ENCODE results near the gene TAC3.
A peak's percentile ranks its signal among the peaks of the same experiment; 100 is the strongest.
"Not testable (repeated sequence)": the region's sequence is repeated elsewhere in the genome, so short reads cannot be mapped to it uniquely, and the experiment has no call there.

Gene TAC3

GRCh38 chr12:57033431-57033830 lies 17.1 kb upstream of the TAC3 start:
- FAIRE-seq = no peak

- no peak for FAIRE-seq
These were observed 15.5 kb upstream of the TAC3 start for GRCh38 chr12:57031789-57032188.

GRCh38 chr12:57031138-57031725 lies 14.9 kb upstream of the TAC3 start:
- FAIRE-seq = no peak

DNA sequence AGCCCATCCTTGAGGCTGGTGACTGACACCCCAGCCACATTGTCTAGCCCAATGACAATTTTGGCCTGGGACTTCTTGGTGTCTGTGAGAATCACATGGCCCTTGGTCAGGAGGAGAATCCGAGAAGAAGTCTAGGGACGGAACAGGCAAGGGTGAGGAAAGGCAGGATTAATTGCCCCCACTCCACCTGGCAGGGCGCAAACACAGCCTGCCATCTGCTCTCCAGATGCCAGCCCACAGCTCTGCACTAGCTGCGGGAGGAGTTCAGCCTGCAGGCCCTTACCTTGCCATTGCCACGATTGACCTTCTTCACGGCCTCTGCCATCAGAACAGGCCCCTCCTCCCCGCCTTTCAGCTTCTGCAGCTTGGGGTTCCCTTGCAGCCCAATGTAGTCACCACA lies 13.1 kb upstream of the TAC3 start:
- FAIRE-seq = no peak

DNA sequence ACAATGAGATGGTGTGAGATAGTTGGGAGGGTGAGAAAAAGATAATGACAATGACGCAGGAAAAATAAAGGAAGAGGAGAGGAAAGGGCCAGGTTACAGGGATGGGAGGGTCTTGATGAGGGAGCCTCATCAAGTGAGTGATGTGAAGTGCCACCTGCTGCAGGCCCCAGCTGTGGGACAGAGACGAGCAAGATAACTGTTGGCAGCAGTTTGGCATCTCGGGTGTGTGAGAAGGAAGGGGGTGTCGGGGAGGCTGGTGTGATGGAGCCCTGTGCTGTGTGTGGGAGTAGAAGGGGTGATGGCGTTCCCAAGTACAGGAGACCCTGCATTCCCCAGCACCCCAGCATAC lies 11.4 kb upstream of the TAC3 start:
- FAIRE-seq = no peak

DNA sequence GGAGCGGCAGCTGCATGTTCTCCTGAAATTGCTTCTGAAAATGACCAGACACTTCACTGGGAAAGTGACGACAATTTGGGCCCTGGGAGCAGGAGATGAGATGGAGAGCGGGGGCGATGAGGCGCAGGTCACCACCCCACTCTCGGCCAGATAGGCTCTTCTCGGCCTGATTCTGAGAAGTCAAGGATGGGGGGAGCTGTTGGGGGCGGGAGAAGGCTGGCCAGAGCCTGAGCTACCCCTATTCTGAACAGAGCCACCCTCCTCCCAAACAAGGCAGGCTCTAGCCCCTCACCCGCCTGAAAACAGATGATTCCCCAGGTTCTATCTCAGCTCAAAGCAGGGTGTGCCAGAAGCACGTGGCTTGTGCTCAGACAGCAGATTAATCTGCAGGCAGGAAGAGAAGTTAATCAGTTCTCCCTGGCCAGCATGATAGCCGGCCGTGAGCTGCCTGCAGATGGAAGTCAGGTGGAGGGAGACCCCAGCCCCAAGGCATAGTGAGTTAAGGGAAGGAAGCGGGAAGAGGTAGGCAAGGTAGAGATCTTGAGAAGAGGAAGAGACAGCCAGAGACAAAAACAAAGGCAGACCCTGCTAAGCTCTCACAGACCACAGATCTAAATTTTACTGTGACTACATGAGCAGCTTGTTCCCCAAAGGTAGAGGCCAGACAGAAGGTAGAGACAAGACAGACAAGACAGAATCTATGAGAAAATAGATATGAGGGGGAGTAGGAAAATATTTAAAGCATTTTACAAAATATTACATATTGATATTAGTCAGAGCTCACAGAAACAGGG lies 10.9 kb upstream of the TAC3 start:
- FAIRE-seq = no peak

GRCh38 chr12:57025196-57025595 lies 8.9 kb upstream of the TAC3 start:
- FAIRE-seq = no peak

- FAIRE-seq = not testable (repeated sequence)
These were observed 6.0 kb upstream of the TAC3 start for GRCh38 chr12:57022324-57022723.

DNA sequence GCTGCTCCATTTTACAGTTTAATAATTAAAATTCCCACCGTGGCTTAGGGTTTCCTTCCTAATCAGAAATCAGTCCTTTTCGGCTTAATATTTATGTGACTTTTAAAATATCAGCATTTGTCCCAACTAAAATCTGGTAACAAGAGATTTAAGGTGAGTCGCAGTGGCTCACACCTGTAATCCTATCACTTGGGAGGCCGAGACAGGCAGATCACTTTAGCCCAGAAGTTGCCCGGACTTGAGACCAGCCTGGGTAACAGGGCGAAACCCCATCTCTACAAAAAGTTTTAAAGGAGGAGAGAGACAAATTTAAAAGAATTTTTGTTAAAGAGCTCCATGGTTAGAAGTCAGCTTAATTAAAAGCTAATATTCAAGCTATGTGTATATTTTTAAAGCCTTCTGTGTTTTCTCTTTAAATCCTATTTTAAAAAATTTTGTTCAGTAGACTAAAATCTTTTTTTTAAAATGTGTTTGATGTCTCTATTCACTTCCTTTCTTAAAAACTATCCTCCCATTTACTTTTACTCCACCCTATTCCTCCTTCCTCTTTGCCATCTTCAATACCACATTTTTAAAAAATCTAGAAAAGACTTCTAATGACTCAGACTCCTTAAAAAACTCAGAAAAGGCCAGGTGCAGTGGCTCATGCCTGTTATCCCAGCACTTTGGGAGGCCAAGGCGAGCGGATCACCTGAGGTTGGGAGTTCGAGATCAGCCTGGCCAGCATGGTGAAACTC lies 3.8 kb upstream of the TAC3 start:
- FAIRE-seq = no peak

- no peak for FAIRE-seq
These were observed 2.6 kb upstream of the TAC3 start for GRCh38 chr12:57018906-57019305.

DNA sequence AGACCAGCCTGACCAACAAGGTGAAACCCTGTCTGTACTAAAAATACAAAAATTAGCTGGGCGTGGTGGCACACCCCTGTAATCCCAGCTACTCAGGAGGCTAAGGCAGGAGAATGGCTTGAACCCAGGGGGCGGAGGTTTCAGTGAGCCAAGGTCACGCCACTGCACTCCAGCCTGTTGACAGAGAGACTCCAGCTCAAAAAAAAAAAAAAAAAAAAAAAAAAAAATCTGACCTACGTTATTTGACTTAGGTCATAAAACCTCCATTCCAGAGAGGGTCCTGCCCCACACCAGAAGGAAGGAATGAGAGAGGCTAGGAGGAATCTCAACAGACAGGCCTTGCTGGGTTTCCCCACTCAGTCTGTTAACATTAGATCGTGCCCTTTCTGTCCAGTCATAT lies 2.0 kb upstream of the TAC3 start:
- FAIRE-seq = not testable (repeated sequence)

DNA sequence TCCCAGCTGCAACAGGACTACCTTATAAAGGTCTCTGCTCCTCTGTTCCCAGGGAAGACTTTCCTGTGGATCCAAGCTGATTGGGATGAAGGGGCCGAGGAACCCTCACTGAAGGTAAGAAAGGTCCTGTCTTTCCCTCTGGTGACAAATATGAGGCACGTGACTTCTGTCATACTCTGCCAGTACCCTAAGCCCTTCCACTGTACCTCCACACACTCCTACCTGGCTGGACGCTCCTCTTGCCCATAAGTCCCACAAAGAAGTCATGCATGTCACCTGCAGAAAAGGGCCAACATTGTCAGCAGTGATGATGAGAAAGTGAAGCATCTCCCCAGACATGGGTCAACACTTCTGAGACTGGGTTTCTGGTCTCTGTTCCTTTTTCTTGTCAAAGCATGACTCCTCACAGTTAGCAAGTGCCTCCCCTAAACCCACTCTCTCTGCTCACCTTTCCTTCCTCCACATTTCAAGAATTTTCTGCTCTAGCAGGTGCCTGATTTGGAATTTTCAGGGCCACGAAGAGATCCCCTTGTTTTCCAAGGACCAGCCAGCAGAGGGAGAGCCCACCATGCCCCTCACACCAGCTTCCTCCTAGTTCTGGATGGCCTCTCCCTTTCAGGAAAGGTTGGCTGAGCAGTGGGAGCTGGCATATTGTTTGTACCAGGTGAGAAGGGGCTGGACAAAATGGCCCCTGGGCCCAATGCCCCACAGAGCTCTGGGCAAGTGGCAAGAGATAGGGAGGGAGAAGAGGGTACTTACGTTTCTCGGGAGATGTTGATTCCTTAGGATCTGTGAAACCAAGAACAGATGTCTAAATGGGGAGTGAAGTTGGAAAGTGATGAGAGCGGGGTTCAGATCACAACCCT lies 3.5 kb downstream of the TAC3 start:
- no peak for FAIRE-seq

GRCh38 chr12:57011438-57012424 lies 4.6 kb downstream of the TAC3 start:
- FAIRE-seq = no peak

GRCh38 chr12:57010627-57011247 lies 5.6 kb downstream of the TAC3 start:
- no peak for FAIRE-seq

GRCh38 chr12:57009949-57010626 lies 6.2 kb downstream of the TAC3 start:
- no peak for FAIRE-seq

- peak; percentile 87 for FAIRE-seq
These were observed 8.2 kb downstream of the TAC3 start for GRCh38 chr12:57008178-57008577.

- FAIRE-seq = no peak
These were observed 9.4 kb downstream of the TAC3 start for GRCh38 chr12:57006809-57007475.

GRCh38 chr12:57005980-57006808 lies 10.1 kb downstream of the TAC3 start, which contains the start of gene ZBTB39:
Gene ZBTB39 (minus strand): TSS chr12:57006546. CDS start chr12:57004917, 1,629 bp downstream.
- FAIRE-seq = no peak

- no peak for FAIRE-seq
These were observed 11.7 kb downstream of the TAC3 start for GRCh38 chr12:57004651-57005050.

Measured in G401.6 (cell line).